Measurements from ENCODE around the gene CASTOR2.
A peak's percentile ranks its signal among the peaks of the same experiment; 100 is the strongest.

The CASTOR2 gene

DNA sequence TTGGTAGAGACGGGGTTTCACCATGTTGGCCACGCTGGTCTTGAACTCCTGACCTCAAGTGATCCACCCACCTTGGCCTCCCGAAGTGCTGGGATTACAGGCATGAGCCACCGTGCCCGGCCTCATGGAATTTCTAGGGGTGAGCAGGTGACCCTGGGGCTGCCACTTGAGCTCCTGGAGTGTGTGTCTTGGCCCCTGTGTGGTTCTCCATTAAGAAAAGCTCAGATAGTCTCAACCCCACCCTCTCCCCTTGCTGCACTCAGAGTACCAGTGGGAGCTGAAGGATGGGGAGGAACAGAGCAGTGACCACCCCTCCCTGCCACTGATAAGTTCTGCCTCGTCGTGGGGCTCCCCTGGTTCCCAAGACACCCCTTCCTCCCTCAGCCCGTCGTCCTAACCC, 63.8 kb downstream of the CASTOR2 start:
- Histone ChIP-seq H3K27me3 (replicated peaks; ENCODE audit: control insufficient read depth, insufficient read depth, low read length) (no peaks in the 10 kb centered on the region), H3K36me3 (ENCODE audit: control insufficient read depth, insufficient read depth, low read length) (no peaks in the 10 kb centered on the region), H3K4me3 (replicated peaks; ENCODE audit: low read depth, low read length) (no peak overlapping the region)
- TF ChIP-seq, protein P1, sequence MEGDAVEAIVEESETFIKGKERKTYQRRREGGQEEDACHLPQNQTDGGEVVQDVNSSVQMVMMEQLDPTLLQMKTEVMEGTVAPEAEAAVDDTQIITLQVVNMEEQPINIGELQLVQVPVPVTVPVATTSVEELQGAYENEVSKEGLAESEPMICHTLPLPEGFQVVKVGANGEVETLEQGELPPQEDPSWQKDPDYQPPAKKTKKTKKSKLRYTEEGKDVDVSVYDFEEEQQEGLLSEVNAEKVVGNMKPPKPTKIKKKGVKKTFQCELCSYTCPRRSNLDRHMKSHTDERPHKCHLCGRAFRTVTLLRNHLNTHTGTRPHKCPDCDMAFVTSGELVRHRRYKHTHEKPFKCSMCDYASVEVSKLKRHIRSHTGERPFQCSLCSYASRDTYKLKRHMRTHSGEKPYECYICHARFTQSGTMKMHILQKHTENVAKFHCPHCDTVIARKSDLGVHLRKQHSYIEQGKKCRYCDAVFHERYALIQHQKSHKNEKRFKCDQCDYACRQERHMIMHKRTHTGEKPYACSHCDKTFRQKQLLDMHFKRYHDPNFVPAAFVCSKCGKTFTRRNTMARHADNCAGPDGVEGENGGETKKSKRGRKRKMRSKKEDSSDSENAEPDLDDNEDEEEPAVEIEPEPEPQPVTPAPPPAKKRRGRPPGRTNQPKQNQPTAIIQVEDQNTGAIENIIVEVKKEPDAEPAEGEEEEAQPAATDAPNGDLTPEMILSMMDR (IDR thresholded peaks at IDR 0.05; ENCODE audit: insufficient read depth, low read length, poor library complexity, severe bottlenecking): no peak
- DNase-seq (ENCODE audit: extremely low read depth, insufficient read length): no peak

DNA sequence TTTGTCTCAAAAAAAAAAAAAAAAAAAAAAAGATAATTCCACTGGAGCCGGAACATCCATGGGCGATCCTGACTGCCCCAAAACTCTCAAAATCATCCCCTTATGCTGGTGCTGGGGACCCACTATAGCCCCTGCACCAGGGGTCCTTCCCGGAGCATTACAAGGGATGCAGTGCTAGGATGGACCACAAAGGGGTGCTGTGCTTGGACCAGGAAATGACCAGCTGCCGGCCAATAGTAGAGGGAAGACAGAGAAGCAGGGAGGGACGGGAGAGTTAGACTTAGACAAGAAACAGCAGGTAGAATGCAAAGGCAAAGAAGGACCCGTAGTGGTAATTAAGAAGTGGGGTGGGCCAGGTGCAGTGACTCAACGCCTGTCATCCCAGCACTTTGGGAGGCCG, 68.6 kb downstream of the CASTOR2 start:
- H3K27me3 ChIP-seq (replicated peaks; ENCODE audit: control insufficient read depth, insufficient read depth, low read length): no peaks in the 10 kb centered on the region
- DNase-seq (ENCODE audit: extremely low read depth, insufficient read length): no peak
- TF ChIP-seq, protein P1 (IDR thresholded peaks at IDR 0.05; ENCODE audit: insufficient read depth, low read length, poor library complexity, severe bottlenecking): peak; percentile 2
- H3K4me3 ChIP-seq (replicated peaks; ENCODE audit: low read depth, low read length): no peak overlapping the region
- H3K36me3 ChIP-seq (ENCODE audit: control insufficient read depth, insufficient read depth, low read length): no peaks in the 10 kb centered on the region

DNA sequence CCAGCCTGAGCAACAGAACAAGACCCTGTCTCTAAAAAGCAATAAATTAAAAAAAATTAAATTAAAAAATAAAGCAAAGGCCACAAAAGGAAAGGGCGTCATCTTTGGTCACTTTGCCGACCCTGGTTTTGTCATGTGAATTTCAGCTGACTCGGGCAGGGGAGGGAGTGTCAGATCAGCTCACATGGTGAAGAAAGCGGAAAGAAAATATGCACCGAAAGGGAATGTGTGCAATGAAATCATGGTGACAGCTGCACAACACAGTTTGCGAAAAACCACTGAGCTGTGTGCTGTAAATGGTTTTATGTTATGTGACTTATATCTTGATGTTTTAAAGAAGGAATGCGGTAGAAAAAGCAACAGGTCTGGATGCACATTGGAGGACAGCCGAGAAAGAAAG, 69.3 kb downstream of the CASTOR2 start:
- no peak for DNase-seq (ENCODE audit: extremely low read depth, insufficient read length)
- no peak overlapping the region for H3K4me3 ChIP-seq (replicated peaks; ENCODE audit: low read depth, low read length)
- no peaks in the 10 kb centered on the region for H3K27me3 ChIP-seq (replicated peaks; ENCODE audit: control insufficient read depth, insufficient read depth, low read length)
- H3K36me3 ChIP-seq (ENCODE audit: control insufficient read depth, insufficient read depth, low read length): no peaks in the 10 kb centered on the region
- TF ChIP-seq, protein P1 (IDR thresholded peaks at IDR 0.05; ENCODE audit: insufficient read depth, low read length, poor library complexity, severe bottlenecking): no peak

DNA sequence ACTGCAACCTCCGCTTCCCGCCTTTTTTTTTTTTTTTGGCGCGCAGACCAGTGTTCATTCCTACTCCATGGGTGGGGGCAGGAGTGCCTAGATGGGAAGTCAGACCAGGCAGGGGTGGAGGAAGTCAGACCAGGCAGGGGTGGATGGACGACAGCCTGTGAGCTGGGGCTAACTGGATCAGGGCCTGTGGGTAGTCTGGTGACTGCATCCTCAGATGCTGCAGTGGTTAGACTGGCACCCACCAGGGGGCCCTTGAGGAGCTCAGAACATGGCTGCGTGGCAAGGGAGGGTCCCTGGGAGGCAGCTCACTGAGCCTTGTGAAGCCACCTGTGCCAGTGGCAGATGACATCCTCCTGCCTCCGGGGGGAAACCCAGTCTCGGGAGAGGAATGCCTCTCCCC, 74.0 kb downstream of the CASTOR2 start:
- DNase-seq (ENCODE audit: extremely low read depth, insufficient read length): no peak
- Histone ChIP-seq H3K27me3 (replicated peaks; ENCODE audit: control insufficient read depth, insufficient read depth, low read length) (no peaks in the 10 kb centered on the region), H3K36me3 (ENCODE audit: control insufficient read depth, insufficient read depth, low read length) (peaks cover 5% of the 10 kb centered on the region), H3K4me3 (replicated peaks; ENCODE audit: low read depth, low read length) (no peak overlapping the region)
- TF ChIP-seq, protein P1 (IDR thresholded peaks at IDR 0.05; ENCODE audit: insufficient read depth, low read length, poor library complexity, severe bottlenecking): peak; percentile 4

DNA sequence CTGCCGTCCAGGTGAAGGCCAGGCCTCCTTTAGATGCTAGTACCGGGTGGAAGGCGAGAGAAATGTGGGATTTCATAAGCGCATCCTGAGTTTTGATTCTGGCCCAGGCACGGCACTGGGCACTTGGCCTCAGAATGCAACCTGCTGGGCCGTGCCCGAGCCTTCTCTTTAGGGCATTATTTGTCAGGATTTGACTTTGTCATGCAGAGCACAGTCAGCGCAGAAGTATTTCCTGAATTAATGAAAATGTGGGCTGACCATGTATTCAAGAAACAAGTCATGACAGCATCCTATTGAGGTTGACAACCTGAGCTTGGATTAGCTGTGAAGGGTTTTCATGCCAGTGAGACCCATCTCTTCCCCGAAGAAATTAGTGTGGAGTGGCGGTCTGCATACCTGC, 74.7 kb downstream of the CASTOR2 start:
- no peak for DNase-seq (ENCODE audit: extremely low read depth, insufficient read length)
- TF ChIP-seq, protein P1 (IDR thresholded peaks at IDR 0.05; ENCODE audit: insufficient read depth, low read length, poor library complexity, severe bottlenecking): no peak
- Histone ChIP-seq H3K36me3 (ENCODE audit: control insufficient read depth, insufficient read depth, low read length) (peaks cover 9% of the 10 kb centered on the region), H3K4me3 (replicated peaks; ENCODE audit: low read depth, low read length) (no peak overlapping the region), H3K27me3 (replicated peaks; ENCODE audit: control insufficient read depth, insufficient read depth, low read length) (no peaks in the 10 kb centered on the region)

DNA sequence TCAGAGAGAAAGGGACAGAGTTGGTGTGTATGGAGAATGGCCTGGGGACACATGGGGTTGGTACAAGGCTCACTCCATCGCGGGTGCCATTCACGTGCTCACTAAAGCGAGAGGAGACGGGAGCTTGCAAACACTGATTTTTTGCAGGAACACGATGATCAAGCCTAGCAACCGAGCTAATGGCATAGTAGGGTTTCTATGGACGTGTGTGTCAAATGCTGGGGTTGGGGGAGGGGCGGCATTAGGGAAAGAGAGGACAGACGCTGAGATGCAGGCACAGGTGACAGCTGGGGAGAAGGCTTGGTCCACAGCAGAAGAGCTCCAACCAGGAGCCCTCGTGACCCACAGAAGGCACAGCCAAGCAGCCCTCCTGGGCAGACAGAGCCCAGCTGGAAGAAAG, 75.2 kb downstream of the CASTOR2 start:
- H3K27me3 ChIP-seq (replicated peaks; ENCODE audit: control insufficient read depth, insufficient read depth, low read length): no peaks in the 10 kb centered on the region
- peaks cover 9% of the 10 kb centered on the region for H3K36me3 ChIP-seq (ENCODE audit: control insufficient read depth, insufficient read depth, low read length)
- TF ChIP-seq, protein P1 (IDR thresholded peaks at IDR 0.05; ENCODE audit: insufficient read depth, low read length, poor library complexity, severe bottlenecking): no peak
- H3K4me3 ChIP-seq (replicated peaks; ENCODE audit: low read depth, low read length): no peak overlapping the region
- DNase-seq (ENCODE audit: extremely low read depth, insufficient read length): no peak

Measured in GM06990 (cell line).